ENCODE results near the gene BBX.

BBX gene

GRCh38 chr3:107837895-107838612 lies 315.3 kb downstream of the BBX start:
- DNase-seq (ENCODE audit: low read depth, low spot score), result no peak

GRCh38 chr3:107841831-107842230 lies 319.1 kb downstream of the BBX start:
- no peak for DNase-seq (ENCODE audit: low read depth, low spot score)

- no peak for DNase-seq (ENCODE audit: low read depth, low spot score)
Measured at GRCh38 chr3:107842940-107843339, 320.2 kb downstream of the BBX start.

- DNase-seq (ENCODE audit: low read depth, low spot score), result no peak
Measured at GRCh38 chr3:107845380-107846278, 322.9 kb downstream of the BBX start.

- DNase-seq (ENCODE audit: low read depth, low spot score), result no peak
Measured at GRCh38 chr3:107846279-107846852, 323.6 kb downstream of the BBX start.

- DNase-seq (ENCODE audit: low read depth, low spot score), result no peak
Measured at GRCh38 chr3:107847791-107848190, 325.0 kb downstream of the BBX start.

GRCh38 chr3:107848351-107848915 lies 325.7 kb downstream of the BBX start:
- DNase-seq (ENCODE audit: low read depth, low spot score), result no peak

GRCh38 chr3:107850681-107851080 lies 327.9 kb downstream of the BBX start:
- DNase-seq (ENCODE audit: low read depth, low spot score), result no peak

GRCh38 chr3:107853821-107854220 lies 331.1 kb downstream of the BBX start:
- no peak for DNase-seq (ENCODE audit: low read depth, low spot score)

- no peak for DNase-seq (ENCODE audit: low read depth, low spot score)
Measured at GRCh38 chr3:107854733-107855132, 332.0 kb downstream of the BBX start.

- DNase-seq (ENCODE audit: low read depth, low spot score), result no peak
Measured at GRCh38 chr3:107855710-107856109, 332.9 kb downstream of the BBX start.

GRCh38 chr3:107857854-107858253 lies 335.1 kb downstream of the BBX start:
- DNase-seq (ENCODE audit: low read depth, low spot score), result no peak

- DNase-seq (ENCODE audit: low read depth, low spot score), result no peak
Measured at GRCh38 chr3:107858876-107859275, 336.1 kb downstream of the BBX start.
